ENCODE data around the gene GLT8D1. TPM values are rescaled to one million over a fixed set of nuclear protein-coding genes. Genes with fewer than 3 reads are reported as not detected.

Gene GLT8D1
- total and polyA plus RNA-seq, 2 of the 13 experiments (the other 11 are each of a cell fraction or from before 2014, with no cell fraction given): 110 to 121 TPM

GRCh38 chr3:52704611-52705437 lies 767 bp downstream of the GLT8D1 start (continued):
- TF ChIP-seq ZNF710 (CRISPR knock-in tag; IDR thresholded peaks at IDR 0.05; ENCODE audit: borderline replicate concordance) (peak; percentile 61; the same call in 1 of the 2 replicates), PRDM15 (CRISPR knock-in tag; IDR thresholded peaks at IDR 0.05) (peak; percentile 88), ZBTB44 (CRISPR knock-in tag; IDR thresholded peaks at IDR 0.05) (no peak), ZBTB1 (CRISPR knock-in tag; IDR thresholded peaks at IDR 0.05; ENCODE audit: borderline replicate concordance) (no peak), NFAT5 (CRISPR knock-in tag; IDR thresholded peaks at IDR 0.05) (no peak), GMEB1 (CRISPR knock-in tag; IDR thresholded peaks at IDR 0.05; ENCODE audit: borderline replicate concordance) (no peak), ZNF644 (CRISPR knock-in tag; IDR thresholded peaks at IDR 0.05; ENCODE audit: low read depth) (0 out of 2 replicates have a peak, but pooled peaks have one; percentile 27), ZSCAN12 (CRISPR knock-in tag; IDR thresholded peaks at IDR 0.05) (no peak), THAP11 (CRISPR knock-in tag; IDR thresholded peaks at IDR 0.05) (peak; percentile 66), CHD2 (IDR thresholded peaks at IDR 0.05; ENCODE audit: low read depth, low read length) (no peak; the same call in 1 of the 2 replicates), ZNF597 (CRISPR knock-in tag; IDR thresholded peaks at IDR 0.05) (no peak), KDM4B (CRISPR knock-in tag; IDR thresholded peaks at IDR 0.05) (peak; percentile 44; the same call in 1 of the 2 replicates)

Measured in HepG2 (cell line).